ENCODE data around the gene VOPP1.

GRCh38 chr7:55593172-55593514, 20.8 kb upstream of the VOPP1 start:
- TF ChIP-seq, protein P1, sequence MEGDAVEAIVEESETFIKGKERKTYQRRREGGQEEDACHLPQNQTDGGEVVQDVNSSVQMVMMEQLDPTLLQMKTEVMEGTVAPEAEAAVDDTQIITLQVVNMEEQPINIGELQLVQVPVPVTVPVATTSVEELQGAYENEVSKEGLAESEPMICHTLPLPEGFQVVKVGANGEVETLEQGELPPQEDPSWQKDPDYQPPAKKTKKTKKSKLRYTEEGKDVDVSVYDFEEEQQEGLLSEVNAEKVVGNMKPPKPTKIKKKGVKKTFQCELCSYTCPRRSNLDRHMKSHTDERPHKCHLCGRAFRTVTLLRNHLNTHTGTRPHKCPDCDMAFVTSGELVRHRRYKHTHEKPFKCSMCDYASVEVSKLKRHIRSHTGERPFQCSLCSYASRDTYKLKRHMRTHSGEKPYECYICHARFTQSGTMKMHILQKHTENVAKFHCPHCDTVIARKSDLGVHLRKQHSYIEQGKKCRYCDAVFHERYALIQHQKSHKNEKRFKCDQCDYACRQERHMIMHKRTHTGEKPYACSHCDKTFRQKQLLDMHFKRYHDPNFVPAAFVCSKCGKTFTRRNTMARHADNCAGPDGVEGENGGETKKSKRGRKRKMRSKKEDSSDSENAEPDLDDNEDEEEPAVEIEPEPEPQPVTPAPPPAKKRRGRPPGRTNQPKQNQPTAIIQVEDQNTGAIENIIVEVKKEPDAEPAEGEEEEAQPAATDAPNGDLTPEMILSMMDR (IDR thresholded peaks at IDR 0.05; ENCODE audit: low read length): no peak
- TF ChIP-seq EZH2 (optimal IDR thresholded peaks at IDR 0.05; ENCODE audit: low read depth, low read length): no peak
- no peak for TF ChIP-seq EZH2phosphoT487 (IDR thresholded peaks at IDR 0.05; ENCODE audit: low read length)
